Measurements from ENCODE around the gene RBP3.

DNA sequence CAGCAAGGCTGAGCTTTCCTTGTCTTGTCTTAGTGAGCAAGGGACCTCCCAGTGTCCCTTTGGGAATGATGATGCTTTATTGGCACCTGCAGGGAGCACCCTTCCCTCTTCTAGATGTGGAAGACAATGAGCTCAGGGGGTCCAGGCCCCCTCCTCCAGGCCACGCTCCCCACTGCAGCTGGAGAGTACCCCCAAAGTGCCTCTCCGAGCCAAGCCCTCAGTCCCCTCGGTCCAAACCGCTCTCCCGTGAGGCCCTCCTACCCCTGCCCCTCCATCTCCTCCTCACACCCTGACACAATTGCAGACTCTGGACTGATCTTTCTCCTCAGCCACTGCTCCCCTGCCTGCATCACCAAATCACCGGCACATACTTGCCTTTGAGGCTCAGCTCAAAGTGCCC lies 16.7 kb downstream of the RBP3 start:
- TF ChIP-seq CTCF (IDR thresholded peaks at IDR 0.05) (no peak), POLR2A (IDR thresholded peaks at IDR 0.05) (no peak)

Measured in ovary (tissue), 3 donors.